T-helper 9 cell (primary cell): ENCODE measurements around the gene PCDHAC1.
"Not testable (repeated sequence)": the region's sequence is repeated elsewhere in the genome, so short reads cannot be mapped to it uniquely, and the experiment has no call there.

Experiments used
- DNase-seq: peaks from one replicate; pipeline ENCODE4 v3.0.0-alpha.2; 2020
- total RNA-seq, 2 donors: gene quantifications; one replicate each; lab custom pipeline; 2026; lab: John Stamatoyannopoulos, UW

Gene PCDHAC1
- 0 reads per million in 2 donors for total RNA-seq

- no peak for DNase-seq
Measured at GRCh38 chr5:140925806-140926442, at the start of gene PCDHAC1. Gene PCDHAC1 (plus strand): TSS chr5:140926299. CDS start chr5:140926893, 594 bp downstream.

- not testable (repeated sequence) for DNase-seq
Measured at GRCh38 chr5:140876541-140877261, 49.4 kb upstream of the PCDHAC1 start.

GRCh38 chr5:140877262-140877581 is 48.9 kb upstream of the PCDHAC1 start:
- DNase-seq, result no peak

- no peak for DNase-seq
Measured at GRCh38 chr5:140881889-140882590, 44.1 kb upstream of the PCDHAC1 start, which contains the start of gene PCDHA13. Gene PCDHA13 (plus strand): TSS chr5:140882124. CDS start chr5:140882269, 145 bp downstream.

GRCh38 chr5:140882591-140882899 is 43.6 kb upstream of the PCDHAC1 start:
- DNase-seq, result no peak

- no peak for DNase-seq
Measured at GRCh38 chr5:140883373-140883772, 42.7 kb upstream of the PCDHAC1 start.

- DNase-seq, result no peak
Measured at GRCh38 chr5:140883927-140884697, 42.0 kb upstream of the PCDHAC1 start.

GRCh38 chr5:140916325-140916724 is 9.8 kb upstream of the PCDHAC1 start:
- DNase-seq, result no peak

GRCh38 chr5:140923601-140924000 is 2.5 kb upstream of the PCDHAC1 start:
- DNase-seq, result no peak

GRCh38 chr5:140926443-140927227 is 536 bp downstream of the PCDHAC1 start:
- DNase-seq, result peak; percentile 10

GRCh38 chr5:140927228-140927573 is 1.1 kb downstream of the PCDHAC1 start:
- DNase-seq, result no peak

GRCh38 chr5:140934964-140935606 is 9.0 kb downstream of the PCDHAC1 start:
- no peak for DNase-seq

GRCh38 chr5:140946578-140946977 is 20.5 kb downstream of the PCDHAC1 start:
- DNase-seq, result no peak

- DNase-seq, result no peak
Measured at GRCh38 chr5:140951636-140952035, 25.5 kb downstream of the PCDHAC1 start.

- DNase-seq, result no peak
Measured at GRCh38 chr5:140953234-140953633, 27.1 kb downstream of the PCDHAC1 start.

- DNase-seq, result no peak
Measured at GRCh38 chr5:140962190-140962589, 36.1 kb downstream of the PCDHAC1 start.

GRCh38 chr5:140964356-140964755 is 38.3 kb downstream of the PCDHAC1 start:
- no peak for DNase-seq

- no peak for DNase-seq
Measured at GRCh38 chr5:140965905-140966292, 39.8 kb downstream of the PCDHAC1 start.

- no peak for DNase-seq
Measured at GRCh38 chr5:140966293-140967225, 40.5 kb downstream of the PCDHAC1 start, which contains the start of gene PCDHAC2. Gene PCDHAC2 (plus strand): TSS chr5:140966476. CDS start chr5:140966767, 291 bp downstream.

GRCh38 chr5:140967226-140967893 is 41.3 kb downstream of the PCDHAC1 start:
- no peak for DNase-seq
